ENCODE results near the gene PRPF39.

DNA sequence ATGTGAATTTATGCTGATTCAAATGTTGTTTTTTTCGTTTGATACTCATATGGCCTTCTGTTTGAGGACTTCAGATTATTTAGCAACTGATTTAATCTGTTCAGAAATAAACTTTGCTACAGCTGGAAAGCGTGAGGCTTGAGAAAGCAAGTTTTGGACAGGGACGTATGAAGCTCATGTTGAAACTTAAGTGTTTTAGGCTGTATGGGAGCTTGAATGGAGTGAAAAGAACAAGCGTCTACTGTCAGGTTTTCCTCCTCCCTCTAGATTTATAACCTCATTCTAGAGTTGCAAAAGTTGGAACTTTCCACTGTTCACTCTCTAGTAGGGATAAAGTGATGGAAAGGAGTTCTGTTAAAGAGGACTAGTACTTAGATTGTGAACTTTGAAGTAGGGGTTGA, 1.0 kb downstream of the PRPF39 start:
- no peak for TF ChIP-seq PPARA (CRISPR knock-in tag; IDR thresholded peaks at IDR 0.05; ENCODE audit: borderline replicate concordance)
- TF ChIP-seq ARNTL (CRISPR knock-in tag; IDR thresholded peaks at IDR 0.05; ENCODE audit: borderline replicate concordance, low read depth): no peak
- TF ChIP-seq ZNF70 (CRISPR knock-in tag; IDR thresholded peaks at IDR 0.05): no peak
- no peak for TF ChIP-seq TSHZ2 (CRISPR knock-in tag; IDR thresholded peaks at IDR 0.05)
- TF ChIP-seq ZNF8 (CRISPR knock-in tag; IDR thresholded peaks at IDR 0.05): no peak
- no peak for TF ChIP-seq ZFP3 (CRISPR knock-in tag; IDR thresholded peaks at IDR 0.05)
- TF ChIP-seq RARB (CRISPR knock-in tag; IDR thresholded peaks at IDR 0.05): no peak
- TF ChIP-seq, protein P1, sequence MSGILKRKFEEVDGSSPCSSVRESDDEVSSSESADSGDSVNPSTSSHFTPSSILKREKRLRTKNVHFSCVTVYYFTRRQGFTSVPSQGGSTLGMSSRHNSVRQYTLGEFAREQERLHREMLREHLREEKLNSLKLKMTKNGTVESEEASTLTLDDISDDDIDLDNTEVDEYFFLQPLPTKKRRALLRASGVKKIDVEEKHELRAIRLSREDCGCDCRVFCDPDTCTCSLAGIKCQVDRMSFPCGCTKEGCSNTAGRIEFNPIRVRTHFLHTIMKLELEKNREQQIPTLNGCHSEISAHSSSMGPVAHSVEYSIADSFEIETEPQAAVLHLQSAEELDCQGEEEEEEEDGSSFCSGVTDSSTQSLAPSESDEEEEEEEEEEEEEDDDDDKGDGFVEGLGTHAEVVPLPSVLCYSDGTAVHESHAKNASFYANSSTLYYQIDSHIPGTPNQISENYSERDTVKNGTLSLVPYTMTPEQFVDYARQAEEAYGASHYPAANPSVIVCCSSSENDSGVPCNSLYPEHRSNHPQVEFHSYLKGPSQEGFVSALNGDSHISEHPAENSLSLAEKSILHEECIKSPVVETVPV (CRISPR knock-in tag; IDR thresholded peaks at IDR 0.05): no peak

Measured in SK-N-SH treated with all-trans-retinoic acid at 6 μM for 48 hours (cell line).